ENCODE measurements around the gene PAXIP1. TPM values are rescaled to one million over a fixed set of nuclear protein-coding genes. Genes with fewer than 3 reads are reported as not detected.

Gene PAXIP1, protein sequence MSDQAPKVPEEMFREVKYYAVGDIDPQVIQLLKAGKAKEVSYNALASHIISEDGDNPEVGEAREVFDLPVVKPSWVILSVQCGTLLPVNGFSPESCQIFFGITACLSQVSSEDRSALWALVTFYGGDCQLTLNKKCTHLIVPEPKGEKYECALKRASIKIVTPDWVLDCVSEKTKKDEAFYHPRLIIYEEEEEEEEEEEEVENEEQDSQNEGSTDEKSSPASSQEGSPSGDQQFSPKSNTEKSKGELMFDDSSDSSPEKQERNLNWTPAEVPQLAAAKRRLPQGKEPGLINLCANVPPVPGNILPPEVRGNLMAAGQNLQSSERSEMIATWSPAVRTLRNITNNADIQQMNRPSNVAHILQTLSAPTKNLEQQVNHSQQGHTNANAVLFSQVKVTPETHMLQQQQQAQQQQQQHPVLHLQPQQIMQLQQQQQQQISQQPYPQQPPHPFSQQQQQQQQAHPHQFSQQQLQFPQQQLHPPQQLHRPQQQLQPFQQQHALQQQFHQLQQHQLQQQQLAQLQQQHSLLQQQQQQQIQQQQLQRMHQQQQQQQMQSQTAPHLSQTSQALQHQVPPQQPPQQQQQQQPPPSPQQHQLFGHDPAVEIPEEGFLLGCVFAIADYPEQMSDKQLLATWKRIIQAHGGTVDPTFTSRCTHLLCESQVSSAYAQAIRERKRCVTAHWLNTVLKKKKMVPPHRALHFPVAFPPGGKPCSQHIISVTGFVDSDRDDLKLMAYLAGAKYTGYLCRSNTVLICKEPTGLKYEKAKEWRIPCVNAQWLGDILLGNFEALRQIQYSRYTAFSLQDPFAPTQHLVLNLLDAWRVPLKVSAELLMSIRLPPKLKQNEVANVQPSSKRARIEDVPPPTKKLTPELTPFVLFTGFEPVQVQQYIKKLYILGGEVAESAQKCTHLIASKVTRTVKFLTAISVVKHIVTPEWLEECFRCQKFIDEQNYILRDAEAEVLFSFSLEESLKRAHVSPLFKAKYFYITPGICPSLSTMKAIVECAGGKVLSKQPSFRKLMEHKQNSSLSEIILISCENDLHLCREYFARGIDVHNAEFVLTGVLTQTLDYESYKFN
- 10 to 100 TPM in 1 of 4 donors, 1 to 10 TPM in 3; 9.0 to 10.3 (median 9.8) TPM for total RNA-seq

DNA sequence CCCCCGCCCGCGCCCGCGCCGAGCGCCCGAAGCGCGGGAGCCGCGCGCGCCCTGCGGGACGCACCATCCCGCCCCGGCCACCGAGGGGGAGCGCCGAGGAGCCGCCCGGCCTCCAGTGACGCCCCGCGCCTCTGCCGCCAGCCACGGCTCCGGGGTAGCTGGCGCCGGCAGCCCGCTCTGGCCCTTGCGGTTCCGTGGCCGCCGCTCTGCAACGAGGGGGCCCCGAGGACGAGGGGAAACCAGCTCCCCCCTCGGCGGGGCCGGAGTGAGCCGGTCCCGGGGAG lies at the start of gene PAXIP1:
Gene PAXIP1, minus strand, starts transcription at position 33 of the 284 bp plus-strand sequence. CDS start 195 bp downstream, outside the sequence.
- no peak for DNase-seq (ENCODE audit: low spot score in 2 of 2)
- Histone ChIP-seq H3K36me3 (peaks cover 0 to 15% (median 0%) of the 10 kb centered on the region in 3 donors), H3K27ac (peak within 1 kb of the TSS; percentile 87 to 92 (median 90)), H3K27me3 (no peaks in the 10 kb centered on the region), H3K9me3 (no peaks in the 10 kb centered on the region), H3K4me3 (peak within 1 kb of the TSS; percentile 89 to 98 (median 94)), H3K4me1 (peaks cover 0 to 33% (median 13%) of the 10 kb centered on the region in 4 donors)
- no peak for TF ChIP-seq POLR2A (IDR thresholded peaks at IDR 0.05)
- TF ChIP-seq, protein P1, sequence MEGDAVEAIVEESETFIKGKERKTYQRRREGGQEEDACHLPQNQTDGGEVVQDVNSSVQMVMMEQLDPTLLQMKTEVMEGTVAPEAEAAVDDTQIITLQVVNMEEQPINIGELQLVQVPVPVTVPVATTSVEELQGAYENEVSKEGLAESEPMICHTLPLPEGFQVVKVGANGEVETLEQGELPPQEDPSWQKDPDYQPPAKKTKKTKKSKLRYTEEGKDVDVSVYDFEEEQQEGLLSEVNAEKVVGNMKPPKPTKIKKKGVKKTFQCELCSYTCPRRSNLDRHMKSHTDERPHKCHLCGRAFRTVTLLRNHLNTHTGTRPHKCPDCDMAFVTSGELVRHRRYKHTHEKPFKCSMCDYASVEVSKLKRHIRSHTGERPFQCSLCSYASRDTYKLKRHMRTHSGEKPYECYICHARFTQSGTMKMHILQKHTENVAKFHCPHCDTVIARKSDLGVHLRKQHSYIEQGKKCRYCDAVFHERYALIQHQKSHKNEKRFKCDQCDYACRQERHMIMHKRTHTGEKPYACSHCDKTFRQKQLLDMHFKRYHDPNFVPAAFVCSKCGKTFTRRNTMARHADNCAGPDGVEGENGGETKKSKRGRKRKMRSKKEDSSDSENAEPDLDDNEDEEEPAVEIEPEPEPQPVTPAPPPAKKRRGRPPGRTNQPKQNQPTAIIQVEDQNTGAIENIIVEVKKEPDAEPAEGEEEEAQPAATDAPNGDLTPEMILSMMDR (IDR thresholded peaks at IDR 0.05) = peak in 2 of 5 experiments; percentile 62 to 75
- WGBS, 2 donors = 3% methylated on average over 6 of the region's 44 CpGs; no CpG with 5 or more reads in 1 of the 2 donors

DNA sequence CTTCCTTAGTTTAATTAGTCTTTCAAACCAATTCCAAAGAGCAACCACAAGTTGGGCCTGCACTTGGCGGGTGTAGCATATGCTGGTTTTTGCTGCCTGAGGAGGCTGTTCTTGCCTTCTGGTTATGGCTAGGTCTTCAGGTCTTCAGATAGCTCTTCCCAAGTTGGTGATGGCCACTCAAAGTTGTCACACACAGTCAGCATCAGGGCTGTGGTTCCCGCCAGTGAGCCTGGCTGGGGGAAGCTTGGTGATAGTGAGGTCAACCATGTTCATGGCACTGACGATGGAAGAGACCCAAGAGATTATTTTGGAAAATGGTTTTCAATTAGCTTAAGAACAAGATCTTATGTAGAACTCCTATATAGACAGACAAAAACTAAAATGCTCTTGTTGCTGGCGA lies 48.4 kb upstream of the PAXIP1 start:
- H3K27ac ChIP-seq = no peak overlapping the region
- no peaks in the 10 kb centered on the region for H3K4me1 ChIP-seq
- 92 to 93% methylated on average over 4 of the region's 4 CpGs for WGBS, 2 donors
- H3K27me3 ChIP-seq = no peaks in the 10 kb centered on the region
- H3K4me3 ChIP-seq = no peak overlapping the region
- H3K9me3 ChIP-seq = no peaks in the 10 kb centered on the region
- TF ChIP-seq, protein P1 (IDR thresholded peaks at IDR 0.05) = no peak
- TF ChIP-seq EP300 (IDR thresholded peaks at IDR 0.05) = no peak
- TF ChIP-seq POLR2A (IDR thresholded peaks at IDR 0.05) = no peak
- no peaks in the 10 kb centered on the region for H3K36me3 ChIP-seq
- DNase-seq (ENCODE audit: low spot score in 2 of 2) = no peak

DNA sequence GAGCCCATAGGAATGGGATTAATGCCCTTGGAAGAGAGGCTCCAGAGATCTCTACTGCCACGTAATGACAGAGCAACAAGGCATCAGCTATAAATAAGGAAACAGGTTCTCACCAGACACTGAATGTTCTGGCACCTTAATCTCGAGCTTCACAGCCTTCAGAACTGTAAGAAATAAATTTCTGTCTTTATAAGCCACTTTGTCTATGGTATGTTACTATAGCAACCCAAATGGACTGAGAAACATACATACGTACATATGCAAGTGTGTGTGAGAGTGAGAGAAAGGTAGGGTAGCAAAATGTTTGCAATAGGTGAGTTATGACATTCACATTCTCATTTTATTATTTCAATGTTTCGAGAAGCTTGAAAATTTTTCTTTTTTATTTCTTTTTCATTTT lies 45.1 kb upstream of the PAXIP1 start:
- Histone ChIP-seq H3K36me3 (no peaks in the 10 kb centered on the region), H3K4me1 (no peaks in the 10 kb centered on the region), H3K9me3 (peaks cover 0 to 3% (median 0%) of the 10 kb centered on the region in 4 donors), H3K27ac (no peak overlapping the region), H3K27me3 (no peaks in the 10 kb centered on the region), H3K4me3 (no peak overlapping the region)
- 60 to 67% methylated on average over 4 of the region's 4 CpGs for WGBS, 2 donors
- TF ChIP-seq POLR2A (IDR thresholded peaks at IDR 0.05) = no peak
- TF ChIP-seq, protein P1 (IDR thresholded peaks at IDR 0.05) = no peak
- TF ChIP-seq EP300 (IDR thresholded peaks at IDR 0.05) = no peak
- DNase-seq (ENCODE audit: low spot score in 2 of 2) = no peak

DNA sequence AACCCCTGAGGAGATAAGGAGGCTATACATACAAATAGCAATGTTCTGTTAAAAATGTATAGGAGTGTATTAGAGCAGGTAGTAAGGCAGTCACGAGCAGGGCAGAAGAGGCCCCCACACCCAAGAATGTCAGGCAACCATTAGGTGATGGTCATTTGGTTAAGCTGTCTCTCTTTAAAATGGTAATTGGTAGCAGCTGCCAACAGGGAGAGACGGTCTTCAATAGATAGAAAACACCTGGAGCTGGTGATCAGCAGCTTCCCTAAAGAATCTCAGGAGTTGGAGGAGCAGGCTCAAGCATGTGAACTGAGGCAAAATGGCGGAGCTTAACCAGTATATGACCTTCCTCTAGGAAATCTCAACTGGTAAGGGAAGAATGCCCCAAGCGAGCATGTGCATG lies 40.8 kb upstream of the PAXIP1 start:
- no peaks in the 10 kb centered on the region for H3K36me3 ChIP-seq
- no peaks in the 10 kb centered on the region for H3K4me1 ChIP-seq
- peaks cover 0 to 13% (median 0%) of the 10 kb centered on the region in 4 donors for H3K9me3 ChIP-seq
- no peaks in the 10 kb centered on the region for H3K27me3 ChIP-seq
- no peak for TF ChIP-seq POLR2A (IDR thresholded peaks at IDR 0.05)
- TF ChIP-seq, protein P1 (IDR thresholded peaks at IDR 0.05) = no peak
- no peak for TF ChIP-seq EP300 (IDR thresholded peaks at IDR 0.05)
- no peak overlapping the region for H3K27ac ChIP-seq
- WGBS, 2 donors = 65 to 66% methylated on average over 4 of the region's 4 CpGs
- DNase-seq (ENCODE audit: low spot score in 2 of 2) = no peak
- no peak overlapping the region for H3K4me3 ChIP-seq

Data from tibial nerve (tissue), 4 donors.